ENCODE measurements around the gene ZNF346.
"Not testable (repeated sequence)": the region's sequence is repeated elsewhere in the genome, so short reads cannot be mapped to it uniquely, and the experiment has no call there.

The ZNF346 gene
- 15.0 to 28.5 reads per million in 2 donors for total RNA-seq

DNA sequence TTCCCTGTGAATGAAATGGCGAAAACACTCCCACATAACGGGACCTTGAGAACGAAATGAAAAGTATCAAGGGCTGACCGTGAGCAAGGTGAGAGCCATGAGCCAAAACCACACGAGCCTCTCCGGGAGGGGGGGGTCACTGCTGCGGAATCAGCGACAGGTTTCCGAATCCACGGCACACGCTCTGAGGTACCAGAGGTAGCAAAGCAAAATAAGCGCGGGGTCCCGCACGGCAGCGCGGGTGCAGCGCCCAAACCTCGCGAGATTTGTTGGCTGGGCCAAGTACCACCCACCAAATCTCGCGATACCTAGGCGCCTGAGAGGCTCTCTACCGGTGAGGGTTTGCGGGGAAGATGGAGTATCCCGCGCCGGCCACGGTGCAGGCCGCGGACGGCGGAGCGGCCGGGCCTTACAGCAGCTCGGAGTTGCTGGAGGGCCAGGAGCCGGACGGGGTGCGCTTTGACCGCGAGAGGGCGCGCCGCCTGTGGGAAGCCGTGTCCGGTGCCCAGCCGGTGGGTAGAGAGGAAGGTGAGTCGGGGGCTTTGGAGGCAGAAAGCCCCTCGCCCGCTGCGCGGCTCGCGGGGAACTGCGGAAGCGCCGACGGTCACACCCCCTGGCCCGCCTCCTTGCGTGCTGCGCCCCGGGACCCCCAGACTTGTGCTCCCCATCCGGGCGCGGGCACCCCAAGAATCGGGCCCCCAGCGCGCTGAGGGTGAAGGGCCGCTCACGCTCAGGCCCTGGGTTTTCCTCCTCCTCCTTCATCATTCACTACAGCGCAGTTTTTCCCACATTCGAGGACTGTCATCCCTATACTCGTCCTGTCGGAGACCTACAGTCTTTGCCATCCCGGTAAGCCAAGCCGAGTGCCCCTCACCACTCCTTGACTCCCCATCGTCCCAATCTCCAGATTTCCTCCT is at the start of gene ZNF346:
Gene ZNF346 (plus strand): TSS at position 311 of the 917 bp plus-strand sequence. CDS start 43 bp downstream, at position 354.
- DNase-seq: peak; percentile 93

- no peak for DNase-seq
Observed at GRCh38 chr5:176979669-176980068, 42.8 kb upstream of the ZNF346 start.

DNA sequence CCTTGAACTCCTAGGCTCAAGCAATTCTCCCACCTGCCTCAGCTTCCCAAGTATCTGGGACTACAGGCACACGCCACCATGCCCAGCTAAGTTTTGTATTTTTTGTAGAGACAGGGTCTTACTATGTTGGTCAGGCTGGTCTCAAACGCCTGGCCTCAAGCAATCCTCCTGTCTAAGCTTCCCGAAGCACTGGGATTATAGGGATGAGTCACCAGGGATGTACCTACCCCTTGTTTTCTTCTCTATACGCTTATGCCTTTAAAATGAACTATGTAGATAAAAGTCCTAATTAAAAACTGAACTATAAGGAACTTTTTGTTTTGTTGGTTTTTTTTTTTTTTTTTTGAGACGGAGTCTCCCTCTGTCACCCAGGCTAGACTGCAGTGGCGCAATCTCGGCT is 41.7 kb upstream of the ZNF346 start:
- no peak for DNase-seq

DNA sequence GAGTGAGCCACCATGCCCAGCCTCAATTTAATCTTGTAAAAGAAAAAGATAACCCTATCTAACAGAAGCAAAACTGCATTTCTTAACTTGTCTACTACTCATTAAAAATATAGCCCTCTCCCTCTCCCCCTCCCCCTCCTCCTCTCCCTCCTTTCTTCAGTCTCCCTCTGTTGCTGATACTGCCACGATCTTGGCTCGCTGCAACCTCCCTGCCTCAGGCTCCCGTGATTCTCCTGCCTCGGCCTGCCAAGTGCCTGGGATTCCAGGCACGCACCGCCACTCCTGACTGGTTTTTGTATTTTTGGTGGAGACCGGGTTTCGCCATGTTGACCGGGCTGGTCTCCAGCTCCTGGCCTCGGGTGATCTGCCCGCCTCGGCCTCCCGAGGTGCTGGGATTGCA is 39.4 kb upstream of the ZNF346 start:
- not testable (repeated sequence) for DNase-seq

DNA sequence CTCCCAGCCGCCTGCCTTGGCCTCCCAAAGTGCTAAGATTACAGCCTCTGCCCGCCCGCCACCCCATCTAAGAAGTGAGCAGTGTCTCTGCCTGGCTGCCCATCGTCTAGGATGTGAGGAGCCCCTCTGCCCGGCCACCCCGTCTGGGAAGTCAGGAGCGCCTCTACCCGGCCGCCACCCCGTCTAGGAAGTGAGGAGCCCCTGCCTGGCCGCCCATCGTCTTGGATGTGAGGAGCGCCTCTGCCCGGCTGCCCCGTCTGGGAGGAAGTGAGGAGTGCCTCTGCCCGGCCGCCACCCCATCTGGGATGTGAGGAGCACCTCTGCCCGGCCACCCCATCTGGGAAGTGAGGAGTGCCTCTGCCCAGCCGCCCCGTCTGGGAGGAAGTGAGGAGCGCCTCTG is 38.9 kb upstream of the ZNF346 start:
- not testable (repeated sequence) for DNase-seq

- DNase-seq: not testable (repeated sequence)
Observed at GRCh38 chr5:176984176-176984575, 38.3 kb upstream of the ZNF346 start.

GRCh38 chr5:176985516-176985915 is 37.0 kb upstream of the ZNF346 start:
- DNase-seq: peak; percentile 19

DNA sequence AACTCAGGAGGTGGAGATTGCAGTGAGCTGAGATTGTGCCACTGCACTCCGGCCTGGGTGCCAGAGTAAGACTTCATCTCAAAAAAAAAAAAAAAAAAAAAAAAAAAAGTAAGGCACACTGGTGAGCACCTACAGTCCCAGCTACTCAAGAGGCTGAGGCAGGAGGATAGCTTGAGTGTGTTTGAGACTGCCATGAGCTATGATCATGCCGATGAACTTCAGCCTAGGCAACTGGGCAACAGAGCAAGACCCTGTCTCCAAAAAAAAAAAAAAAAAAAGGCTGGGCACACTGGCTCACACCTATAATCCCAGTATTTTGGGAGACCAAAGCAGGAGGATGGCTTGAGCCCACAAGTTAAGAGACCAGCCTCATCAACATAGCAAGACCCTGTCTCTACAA is 36.2 kb upstream of the ZNF346 start:
- no peak for DNase-seq

DNA sequence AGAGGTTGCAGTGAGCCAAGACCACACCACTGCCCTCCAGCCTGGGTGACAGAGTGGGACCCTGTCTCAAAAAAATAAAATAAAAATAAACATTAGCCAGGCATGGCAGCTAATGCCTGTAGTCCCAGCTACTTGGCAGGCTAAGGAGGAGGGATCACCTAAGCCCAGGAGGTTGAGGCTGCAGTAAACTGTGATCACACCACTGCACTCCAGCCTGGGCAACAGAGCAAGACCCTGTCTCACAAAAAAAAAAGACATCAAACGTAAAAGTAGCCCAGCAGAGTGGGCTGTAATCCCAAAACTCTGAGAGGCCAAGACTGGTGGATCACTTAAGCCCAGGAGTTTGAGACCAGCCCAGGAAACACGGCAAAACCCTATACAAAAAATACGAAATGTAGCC is 34.9 kb upstream of the ZNF346 start:
- no peak for DNase-seq

- DNase-seq: not testable (repeated sequence)
Observed at GRCh38 chr5:176993081-176993480, 29.4 kb upstream of the ZNF346 start.

- DNase-seq: no peak
Observed at GRCh38 chr5:176994460-176995121, 27.9 kb upstream of the ZNF346 start.

GRCh38 chr5:176995122-176995490 is 27.4 kb upstream of the ZNF346 start:
- DNase-seq: no peak

- DNase-seq: no peak
Observed at GRCh38 chr5:176995896-176996767, 26.4 kb upstream of the ZNF346 start.

DNA sequence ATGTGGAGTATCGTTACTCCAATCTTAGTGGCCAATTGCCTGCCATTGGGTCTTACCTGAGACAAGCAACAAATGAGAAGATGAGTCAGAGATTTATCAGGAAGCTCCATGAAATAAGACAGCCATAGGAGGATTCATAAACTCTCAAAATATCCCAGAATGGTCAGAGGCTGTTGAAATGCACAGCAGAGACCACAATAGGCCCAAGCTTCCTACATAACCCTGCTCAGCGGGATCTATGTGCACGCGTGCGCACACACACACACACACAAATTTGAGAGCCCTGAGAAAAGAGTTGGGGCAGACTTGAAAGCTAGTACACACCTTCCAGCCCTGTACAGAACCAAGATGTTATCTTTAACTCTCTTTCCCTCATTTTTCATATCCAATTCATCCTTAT is 25.7 kb upstream of the ZNF346 start:
- no peak for DNase-seq

DNA sequence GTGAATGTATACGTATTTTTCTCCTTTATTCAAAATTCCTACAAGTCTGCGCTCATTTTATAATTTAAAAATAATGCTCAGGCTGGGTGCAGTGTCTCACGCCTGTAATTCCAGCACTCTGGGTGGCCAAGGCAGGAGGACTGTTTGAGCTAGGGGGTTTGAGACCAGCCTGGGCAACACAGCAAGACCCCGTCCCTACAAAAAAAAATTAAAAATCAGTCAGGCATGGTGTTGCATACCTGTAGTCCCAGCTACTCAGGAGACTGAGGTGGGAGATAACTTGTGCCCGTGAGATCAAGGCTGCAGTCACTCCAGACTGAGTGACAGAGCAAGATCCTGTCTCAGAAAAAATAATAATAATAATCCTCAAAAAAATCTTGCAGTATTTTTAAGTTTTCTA is 23.7 kb upstream of the ZNF346 start:
- DNase-seq: no peak

- not testable (repeated sequence) for DNase-seq
Observed at GRCh38 chr5:176999526-176999925, 23.0 kb upstream of the ZNF346 start.

DNA sequence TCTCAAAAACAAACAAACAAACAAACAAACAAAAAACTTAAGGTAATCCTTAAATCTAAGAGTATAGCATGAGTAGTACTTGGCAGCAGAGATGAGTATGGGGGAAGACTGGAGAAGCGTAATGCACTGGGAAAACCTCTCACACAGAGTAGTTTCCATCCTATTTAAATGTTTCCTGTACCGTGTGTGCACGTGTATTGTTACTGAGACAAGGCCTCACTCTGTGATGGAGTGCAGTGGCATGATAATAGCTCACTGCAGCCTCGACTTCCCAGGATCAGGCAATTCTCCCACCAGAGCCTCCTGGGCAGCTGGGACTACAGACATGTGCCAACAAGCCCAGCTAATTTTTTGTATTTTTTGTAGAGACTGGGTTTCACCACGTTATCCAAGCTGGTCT is 18.8 kb upstream of the ZNF346 start:
- DNase-seq: no peak

- DNase-seq: no peak
Observed at GRCh38 chr5:177004961-177005360, 17.5 kb upstream of the ZNF346 start.

- peak; percentile 55 for DNase-seq
Observed at GRCh38 chr5:177005619-177006264, 16.8 kb upstream of the ZNF346 start.

GRCh38 chr5:177006265-177006972 is 16.1 kb upstream of the ZNF346 start, which contains the start of gene UIMC1:
UIMC1 (minus strand) TSS chr5:177006779; CDS start chr5:176982615, 24,164 bp downstream.
- DNase-seq: peak; percentile 86

DNA sequence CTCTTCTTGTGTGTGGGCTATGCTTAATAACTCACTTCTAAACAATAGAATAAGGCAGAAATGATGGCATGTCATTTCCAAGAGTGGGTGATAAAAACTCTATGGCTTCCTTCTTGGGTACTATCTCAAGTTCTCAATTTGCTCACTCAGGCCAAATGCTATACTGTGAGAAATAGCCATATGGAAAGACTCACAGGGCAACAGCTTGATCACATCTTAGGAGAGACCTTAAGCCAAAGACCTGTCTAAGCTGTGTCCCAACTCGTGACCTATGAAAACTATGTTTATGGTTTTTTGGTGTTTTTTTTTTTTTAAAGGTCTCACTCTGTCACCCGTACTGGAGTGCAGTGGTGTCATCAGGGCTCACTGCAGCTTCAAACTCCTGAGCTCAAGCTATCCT is 13.8 kb upstream of the ZNF346 start:
- DNase-seq: no peak

- DNase-seq: no peak
Observed at GRCh38 chr5:177010153-177010552, 12.3 kb upstream of the ZNF346 start.
